ENCODE measurements around the gene OR2C3.

OR2C3 gene

GRCh38 chr1:247517795-247518612 lies 18.2 kb downstream of the OR2C3 start:
- no peaks in the 10 kb centered on the region for H3F3A ChIP-seq (ENCODE audit: insufficient read depth)
- no peak overlapping the region for H3K4me2 ChIP-seq (ENCODE audit: low read depth, low read length, poor library complexity, severe bottlenecking)
- H3K4me3 ChIP-seq (ENCODE audit: insufficient read depth, low read length, poor library complexity, severe bottlenecking): no peak overlapping the region
- H4K20me1 ChIP-seq (ENCODE audit: low read depth, low read length): no peaks in the 10 kb centered on the region
- no peak overlapping the region for H3K9ac ChIP-seq (ENCODE audit: low read length)
- no peaks in the 10 kb centered on the region for H3K9me2 ChIP-seq (replicated peaks; ENCODE audit: insufficient read depth, low read length)
- no peak overlapping the region for H3K27ac ChIP-seq (ENCODE audit: low read depth, low read length)
- TF ChIP-seq EZH2phosphoT487 (conservative IDR thresholded peaks at IDR 0.05; ENCODE audit: low read length): no peak
- TF ChIP-seq CTCF (IDR thresholded peaks at IDR 0.05; ENCODE audit: insufficient read depth, low read length, poor library complexity, severe bottlenecking): no peak
- no peak overlapping the region for H2AFZ ChIP-seq (ENCODE audit: low read depth, low read length, severe bottlenecking)
- H3K27me3 ChIP-seq (ENCODE audit: low read length): no peaks in the 10 kb centered on the region
- no peaks in the 10 kb centered on the region for H3K79me2 ChIP-seq (ENCODE audit: insufficient read depth, low read length)
- H3K36me3 ChIP-seq (ENCODE audit: low read length): no peaks in the 10 kb centered on the region
- no peaks in the 10 kb centered on the region for H3K9me3 ChIP-seq (ENCODE audit: insufficient read depth, low read length)

DNA sequence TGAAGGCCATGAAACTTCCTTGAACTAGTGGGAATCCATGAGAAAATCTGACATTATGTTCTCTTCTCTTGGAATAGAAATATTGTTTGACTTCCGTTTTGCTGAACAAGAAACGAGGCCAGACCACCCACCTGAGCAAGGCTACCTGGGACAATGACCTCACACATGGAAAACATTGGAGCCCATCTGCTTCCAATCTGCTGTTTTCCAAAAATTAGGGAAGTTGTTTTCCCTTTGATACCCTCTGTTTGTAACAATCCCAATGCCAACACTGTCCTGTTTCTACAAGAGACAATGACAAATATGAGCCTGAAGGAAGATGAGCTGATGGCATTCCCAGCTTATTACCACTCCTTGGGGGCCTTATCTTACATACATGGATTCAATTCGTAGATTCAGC lies 29.4 kb downstream of the OR2C3 start:
- H3K9ac ChIP-seq (ENCODE audit: low read length): no peak overlapping the region
- no peaks in the 10 kb centered on the region for H3F3A ChIP-seq (ENCODE audit: insufficient read depth)
- H3K79me2 ChIP-seq (ENCODE audit: insufficient read depth, low read length): no peaks in the 10 kb centered on the region
- H3K27ac ChIP-seq (ENCODE audit: low read depth, low read length): no peak overlapping the region
- H3K27me3 ChIP-seq (ENCODE audit: low read length): no peaks in the 10 kb centered on the region
- no peaks in the 10 kb centered on the region for H3K9me2 ChIP-seq (replicated peaks; ENCODE audit: insufficient read depth, low read length)
- no peaks in the 10 kb centered on the region for H4K20me1 ChIP-seq (ENCODE audit: low read depth, low read length)
- H2AFZ ChIP-seq (ENCODE audit: low read depth, low read length, severe bottlenecking): no peak overlapping the region
- no peaks in the 10 kb centered on the region for H3K9me3 ChIP-seq (ENCODE audit: insufficient read depth, low read length)
- no peak overlapping the region for H3K4me2 ChIP-seq (ENCODE audit: low read depth, low read length, poor library complexity, severe bottlenecking)
- no peak overlapping the region for H3K4me3 ChIP-seq (ENCODE audit: insufficient read depth, low read length, poor library complexity, severe bottlenecking)
- TF ChIP-seq EZH2phosphoT487 (conservative IDR thresholded peaks at IDR 0.05; ENCODE audit: low read length) (no peak), CTCF (IDR thresholded peaks at IDR 0.05; ENCODE audit: insufficient read depth, low read length, poor library complexity, severe bottlenecking) (no peak)
- H3K36me3 ChIP-seq (ENCODE audit: low read length): no peaks in the 10 kb centered on the region

DNA sequence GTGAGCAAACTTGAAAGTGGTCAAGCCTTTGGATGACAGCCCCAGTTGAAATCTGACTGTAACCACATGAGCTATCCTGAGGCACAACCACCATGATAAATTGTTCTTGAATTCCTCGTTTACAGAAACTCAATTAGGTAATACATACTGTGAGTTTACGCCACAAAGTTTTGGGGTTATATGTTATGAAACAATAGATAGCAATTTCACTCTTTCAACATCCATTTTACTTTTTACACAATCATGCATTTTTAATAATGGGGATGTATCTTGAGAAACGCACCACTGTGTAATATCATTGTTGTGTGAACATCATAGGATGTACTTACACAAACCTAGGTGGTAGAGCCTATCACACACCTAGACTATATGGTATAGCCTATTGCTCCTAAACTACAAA lies 35.4 kb downstream of the OR2C3 start:
- no peak overlapping the region for H3K9ac ChIP-seq (ENCODE audit: low read length)
- no peaks in the 10 kb centered on the region for H3K27me3 ChIP-seq (ENCODE audit: low read length)
- no peaks in the 10 kb centered on the region for H3K79me2 ChIP-seq (ENCODE audit: insufficient read depth, low read length)
- H4K20me1 ChIP-seq (ENCODE audit: low read depth, low read length): no peaks in the 10 kb centered on the region
- TF ChIP-seq CTCF (IDR thresholded peaks at IDR 0.05; ENCODE audit: insufficient read depth, low read length, poor library complexity, severe bottlenecking) (no peak), EZH2phosphoT487 (conservative IDR thresholded peaks at IDR 0.05; ENCODE audit: low read length) (no peak)
- H3K4me2 ChIP-seq (ENCODE audit: low read depth, low read length, poor library complexity, severe bottlenecking): no peak overlapping the region
- H3K9me2 ChIP-seq (replicated peaks; ENCODE audit: insufficient read depth, low read length): no peaks in the 10 kb centered on the region
- H3K4me3 ChIP-seq (ENCODE audit: insufficient read depth, low read length, poor library complexity, severe bottlenecking): no peak overlapping the region
- no peaks in the 10 kb centered on the region for H3K36me3 ChIP-seq (ENCODE audit: low read length)
- no peaks in the 10 kb centered on the region for H3F3A ChIP-seq (ENCODE audit: insufficient read depth)
- no peak overlapping the region for H3K27ac ChIP-seq (ENCODE audit: low read depth, low read length)
- H2AFZ ChIP-seq (ENCODE audit: low read depth, low read length, severe bottlenecking): no peak overlapping the region
- H3K9me3 ChIP-seq (ENCODE audit: insufficient read depth, low read length): no peaks in the 10 kb centered on the region

All from SU-DHL-6 (cell line).